OCI-LY7 (cell line): ENCODE data around the gene HIVEP2. TPM values are rescaled to one million over a fixed set of nuclear protein-coding genes. Genes with fewer than 3 reads are reported as not detected.

Source experiments
- BruUV-seq: library from RNA; stranded (reverse); fragments of 400-500 nt; replicated peaks from 2 replicates; lab custom pipeline; 2021; lab: Mats Ljungman, UMichigan
- CTCF ChIA-PET: fragments of 300-600 bp; sonication (Branson Sonifier 250); formaldehyde crosslinking; loops from one replicate; lab custom pipeline; 2022; ENCODE audit warnings: antibody characterized with exemption; ENCODE audit not compliant: unreplicated experiment; lab: Charles Lee
- POLR2A ChIA-PET: fragments of 300-600 bp; sonication (Branson Sonifier 250); formaldehyde crosslinking; loops from one replicate; lab custom pipeline; 2022; ENCODE audit warnings: antibody characterized with exemption; lab: Charles Lee
- DNase-seq: peaks from one replicate; pipeline ENCODE4 v3.0.0-alpha.2; 2015; ENCODE audit warnings: low spot score
- H2AFZ ChIP-seq: fragments of 200-600 bp; sonication (generic), shearing (Covaris generic); 2 replicates; pipeline ENCODE4 v1.6.1; 2014; ENCODE audit warnings: mild to moderate bottlenecking, antibody characterized with exemption, low read length, moderate library complexity
- H3K27ac ChIP-seq: fragments of 200-600 bp; sonication (generic); 2 replicates; pipeline ENCODE4 v1.5.1; 2014; ENCODE audit warnings: mixed run types, low read depth, mild to moderate bottlenecking, moderate library complexity, low read length, inconsistent platforms; ENCODE audit not compliant: poor library complexity, severe bottlenecking
- H3K36me3 ChIP-seq: fragments of 200-600 bp; sonication (generic); 2 replicates; pipeline ENCODE4 v1.6.1; 2014; ENCODE audit warnings: mild to moderate bottlenecking, antibody characterized with exemption, low read length, moderate library complexity, mixed read lengths; ENCODE audit not compliant: insufficient read depth
- H3K4me1 ChIP-seq: fragments of 200-600 bp; sonication (generic); 2 replicates; pipeline ENCODE4 v1.5.1; 2014; ENCODE audit warnings: mild to moderate bottlenecking, low read length; ENCODE audit not compliant: insufficient read depth, poor library complexity, severe bottlenecking
- H3K4me2 ChIP-seq: fragments of 200-600 bp; sonication (generic); 2 replicates; pipeline ENCODE4 v1.6.1; 2014; ENCODE audit warnings: mild to moderate bottlenecking, low read length
- H3K4me3 ChIP-seq: fragments of 200-600 bp; sonication (generic); 2 replicates; pipeline ENCODE4 v1.5.1; 2014; ENCODE audit warnings: mild to moderate bottlenecking, low read depth, low read length; ENCODE audit not compliant: poor library complexity, severe bottlenecking
- H3K79me2 ChIP-seq: fragments of 200-600 bp; sonication (generic); 2 replicates; pipeline ENCODE4 v1.6.1; 2016; ENCODE audit warnings: low read depth, mild to moderate bottlenecking, low read length, moderate library complexity, mixed read lengths; ENCODE audit not compliant: insufficient read depth
- H3K9me2 ChIP-seq: fragments of 200-600 bp; sonication (generic); 2 replicates; pipeline ENCODE4 v1.6.1; 2016; ENCODE audit warnings: mild to moderate bottlenecking, low read length, mixed read lengths; ENCODE audit not compliant: insufficient read depth
- H3K9me3 ChIP-seq: fragments of 200-600 bp; sonication (generic); 2 replicates; pipeline ENCODE4 v1.6.1; 2014; ENCODE audit warnings: mild to moderate bottlenecking, mixed run types, low read length, mixed read lengths
- H4K20me1 ChIP-seq: fragments of 200-600 bp; sonication (generic); 2 replicates; pipeline ENCODE4 v1.6.1; 2014; ENCODE audit warnings: mild to moderate bottlenecking, antibody characterized with exemption, low read length, moderate library complexity, mixed read lengths; ENCODE audit not compliant: insufficient read depth
- EZH2phosphoT487 ChIP-seq: fragments of 200-600 bp; sonication (generic); IDR thresholded peaks from 2 replicates; pipeline ENCODE4 v1.6.1; 2018; ENCODE audit warnings: low read depth, borderline replicate concordance, mild to moderate bottlenecking, mixed run types, antibody characterized with exemption, low read length, moderate library complexity, mixed read lengths
- intact Hi-C: fragments of 100-400 bp; cut with micrococcal nuclease; formaldehyde crosslinking; loops from one replicate; pipeline ENCODE4 v1.10.0; 2022; ENCODE audit not compliant: unreplicated experiment
- total RNA-seq, 2 experiments: library from RNA; depleted of rRNA in 1 of 2; stranded (reverse); fragments of >200 nt in 1 of 2; shearing (Covaris generic) in 1 of 2; gene quantifications; 2 replicates each; pipeline ENCODE4 v1.2.3, GENCODE V29; 2014 to 2022
- TF ChIP-seq, protein P1 (sequence below): fragments of 200-600 bp; sonication (generic); conservative IDR thresholded peaks from 2 replicates; pipeline ENCODE4 v1.5.1; 2014; ENCODE audit warnings: mild to moderate bottlenecking, antibody characterized with exemption, low read length, moderate library complexity, mixed read lengths

HIVEP2 gene
- total RNA-seq, 2 experiments from 2014 or later: 18.8 to 24.6 TPM

GRCh38 chr6:142911430-142911829, 33.5 kb downstream of the HIVEP2 start:
- H3K9me2 ChIP-seq: no peaks in the 10 kb centered on the region
- no peak for DNase-seq
- TF ChIP-seq EZH2phosphoT487: no peak
- TF ChIP-seq, protein P1, sequence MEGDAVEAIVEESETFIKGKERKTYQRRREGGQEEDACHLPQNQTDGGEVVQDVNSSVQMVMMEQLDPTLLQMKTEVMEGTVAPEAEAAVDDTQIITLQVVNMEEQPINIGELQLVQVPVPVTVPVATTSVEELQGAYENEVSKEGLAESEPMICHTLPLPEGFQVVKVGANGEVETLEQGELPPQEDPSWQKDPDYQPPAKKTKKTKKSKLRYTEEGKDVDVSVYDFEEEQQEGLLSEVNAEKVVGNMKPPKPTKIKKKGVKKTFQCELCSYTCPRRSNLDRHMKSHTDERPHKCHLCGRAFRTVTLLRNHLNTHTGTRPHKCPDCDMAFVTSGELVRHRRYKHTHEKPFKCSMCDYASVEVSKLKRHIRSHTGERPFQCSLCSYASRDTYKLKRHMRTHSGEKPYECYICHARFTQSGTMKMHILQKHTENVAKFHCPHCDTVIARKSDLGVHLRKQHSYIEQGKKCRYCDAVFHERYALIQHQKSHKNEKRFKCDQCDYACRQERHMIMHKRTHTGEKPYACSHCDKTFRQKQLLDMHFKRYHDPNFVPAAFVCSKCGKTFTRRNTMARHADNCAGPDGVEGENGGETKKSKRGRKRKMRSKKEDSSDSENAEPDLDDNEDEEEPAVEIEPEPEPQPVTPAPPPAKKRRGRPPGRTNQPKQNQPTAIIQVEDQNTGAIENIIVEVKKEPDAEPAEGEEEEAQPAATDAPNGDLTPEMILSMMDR: no peak
- no peak overlapping the region for H3K4me2 ChIP-seq
- POLR2A ChIA-PET: no interaction called here
- peaks cover 47% of the 10 kb centered on the region for H3K4me1 ChIP-seq
- H3K79me2 ChIP-seq: peaks cover 41% of the 10 kb centered on the region; the same call in 1 of the 2 replicates
- no peak overlapping the region for H3K27ac ChIP-seq
- H3K4me3 ChIP-seq: no peak overlapping the region
- H2AFZ ChIP-seq: no peak overlapping the region
- intact Hi-C loops: no loop called here
- peaks cover 36% of the 10 kb centered on the region for H3K36me3 ChIP-seq
- no peaks in the 10 kb centered on the region for H4K20me1 ChIP-seq
- CTCF ChIA-PET: no interaction called here
- no peaks in the 10 kb centered on the region for H3K9me3 ChIP-seq
- BruUV-seq: no TSS peak

- Histone ChIP-seq H3K36me3 (peaks cover 32% of the 10 kb centered on the region), H3K4me2 (no peak overlapping the region), H2AFZ (no peak overlapping the region), H3K9me2 (no peaks in the 10 kb centered on the region), H3K79me2 (peaks cover 59% of the 10 kb centered on the region; the same call in 1 of the 2 replicates), H3K9me3 (no peaks in the 10 kb centered on the region), H4K20me1 (no peaks in the 10 kb centered on the region), H3K27ac (no peak overlapping the region), H3K4me1 (peaks cover 44% of the 10 kb centered on the region), H3K4me3 (no peak overlapping the region)
- ChIA-PET CTCF (interaction anchor here (0.6 kb wide), 1 partner anchor 55 kb away, joined by 3 read pairs; no protein-coding TSS in a partner anchor), POLR2A (interaction anchor here (0.6 to 1.0 kb wide), 6 partner anchors 16 to 202 kb away, joined by 3 to 9 read pairs (median 3); no protein-coding TSS in a partner anchor)
- DNase-seq: no peak
- no TSS peak for BruUV-seq
- intact Hi-C loops: no loop called here
- TF ChIP-seq EZH2phosphoT487: no peak
- TF ChIP-seq, protein P1: no peak
These were observed 35.3 kb downstream of the HIVEP2 start for GRCh38 chr6:142909686-142910085.

GRCh38 chr6:142908235-142908634, 36.7 kb downstream of the HIVEP2 start:
- Histone ChIP-seq H2AFZ (no peak overlapping the region), H3K9me2 (no peaks in the 10 kb centered on the region), H3K4me3 (no peak overlapping the region), H3K9me3 (no peaks in the 10 kb centered on the region), H3K79me2 (peaks cover 59% of the 10 kb centered on the region; the same call in 1 of the 2 replicates), H3K27ac (no peak overlapping the region), H3K4me1 (peaks cover 29% of the 10 kb centered on the region), H3K36me3 (peaks cover 32% of the 10 kb centered on the region), H4K20me1 (no peaks in the 10 kb centered on the region), H3K4me2 (peak overlapping the region; percentile 55)
- BruUV-seq: no TSS peak
- POLR2A ChIA-PET: interaction anchor here (2.5 kb wide), 1 partner anchor 55 kb away, joined by 8 read pairs; no protein-coding TSS in a partner anchor
- TF ChIP-seq, protein P1: no peak
- TF ChIP-seq EZH2phosphoT487: no peak
- intact Hi-C loops: no loop called here
- DNase-seq: no peak
- CTCF ChIA-PET: no interaction called here
